ENCODE measurements around the gene RPS19BP1.

Gene RPS19BP1

DNA sequence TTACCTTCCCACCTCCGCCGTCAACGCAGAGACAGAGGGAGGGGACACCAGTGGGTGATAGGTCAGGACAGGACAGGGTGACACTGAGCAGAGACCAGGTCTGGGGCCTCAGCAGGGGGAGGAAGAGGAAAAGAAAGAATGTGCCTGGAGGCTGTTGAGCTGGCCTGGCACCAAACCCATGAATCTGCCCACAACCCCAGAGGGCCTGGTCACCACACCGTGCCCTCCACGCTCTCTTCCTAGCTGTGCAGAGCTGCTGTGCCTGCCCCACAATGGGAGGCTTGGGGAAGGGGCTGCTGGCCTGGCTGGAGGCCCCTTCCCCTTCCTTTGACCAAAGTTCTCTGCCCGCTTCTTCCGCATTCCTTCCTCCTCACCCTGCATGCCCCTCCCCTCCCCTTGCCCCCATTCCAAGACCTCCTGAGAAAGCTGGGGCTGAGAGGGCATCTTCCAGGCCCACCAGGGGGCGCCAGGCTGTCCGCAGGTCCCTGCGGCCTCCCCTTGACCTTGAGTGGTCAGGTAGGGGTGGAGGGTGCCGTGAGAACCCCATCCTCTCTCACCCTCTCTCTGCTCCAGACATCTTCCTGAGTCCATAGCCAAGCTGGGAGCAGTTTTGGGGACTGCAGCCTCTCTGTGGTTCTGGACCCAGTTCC is 27.0 kb upstream of the RPS19BP1 start:
- DNase-seq = peak in 2 of 4 experiments; percentile 27 to 49

DNA sequence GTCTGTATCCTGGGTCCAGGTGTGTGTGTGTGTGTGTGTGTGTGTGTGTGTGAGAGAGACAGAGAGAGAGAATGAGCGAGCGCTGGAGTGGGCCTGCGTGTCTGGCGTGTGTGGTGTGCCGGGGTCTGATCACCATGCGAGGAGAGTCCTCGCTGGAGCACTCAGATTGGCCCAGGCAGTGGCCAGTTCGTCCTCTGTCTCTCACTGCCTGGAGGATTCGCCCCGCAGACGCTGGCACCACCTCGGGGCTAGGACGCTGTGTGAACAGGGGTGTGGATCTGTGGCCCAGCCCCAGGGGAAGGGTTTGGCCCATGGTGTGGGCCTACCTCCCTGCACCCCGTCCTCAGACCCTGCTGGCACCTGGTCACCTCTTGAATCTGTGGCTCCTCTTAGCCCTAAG is 26.4 kb upstream of the RPS19BP1 start:
- DNase-seq = no peak

DNA sequence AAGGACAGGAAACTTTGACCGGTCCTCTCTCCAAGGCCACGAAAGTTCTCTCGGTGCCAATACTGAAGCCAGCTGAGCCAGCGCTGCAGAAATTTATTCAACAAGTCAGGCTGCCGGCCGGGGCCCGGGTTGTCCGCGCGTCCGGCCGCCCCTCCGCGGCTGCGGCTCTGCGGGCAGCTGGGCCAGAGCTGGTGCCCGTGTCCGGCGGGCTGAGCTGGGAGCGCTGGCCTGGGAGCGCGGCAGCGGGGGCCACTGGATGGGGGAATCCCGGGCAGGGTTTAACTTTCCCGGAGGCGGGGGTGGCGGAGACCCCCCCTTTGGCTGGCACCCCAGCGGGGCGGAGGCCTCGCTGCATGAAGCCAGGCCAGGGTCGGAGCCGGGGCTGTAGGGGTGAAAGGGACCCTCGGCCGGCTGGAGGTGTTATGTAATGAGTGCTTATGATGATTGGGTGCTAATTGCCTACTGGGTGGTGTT is 25.7 kb upstream of the RPS19BP1 start:
- DNase-seq = no peak

DNA sequence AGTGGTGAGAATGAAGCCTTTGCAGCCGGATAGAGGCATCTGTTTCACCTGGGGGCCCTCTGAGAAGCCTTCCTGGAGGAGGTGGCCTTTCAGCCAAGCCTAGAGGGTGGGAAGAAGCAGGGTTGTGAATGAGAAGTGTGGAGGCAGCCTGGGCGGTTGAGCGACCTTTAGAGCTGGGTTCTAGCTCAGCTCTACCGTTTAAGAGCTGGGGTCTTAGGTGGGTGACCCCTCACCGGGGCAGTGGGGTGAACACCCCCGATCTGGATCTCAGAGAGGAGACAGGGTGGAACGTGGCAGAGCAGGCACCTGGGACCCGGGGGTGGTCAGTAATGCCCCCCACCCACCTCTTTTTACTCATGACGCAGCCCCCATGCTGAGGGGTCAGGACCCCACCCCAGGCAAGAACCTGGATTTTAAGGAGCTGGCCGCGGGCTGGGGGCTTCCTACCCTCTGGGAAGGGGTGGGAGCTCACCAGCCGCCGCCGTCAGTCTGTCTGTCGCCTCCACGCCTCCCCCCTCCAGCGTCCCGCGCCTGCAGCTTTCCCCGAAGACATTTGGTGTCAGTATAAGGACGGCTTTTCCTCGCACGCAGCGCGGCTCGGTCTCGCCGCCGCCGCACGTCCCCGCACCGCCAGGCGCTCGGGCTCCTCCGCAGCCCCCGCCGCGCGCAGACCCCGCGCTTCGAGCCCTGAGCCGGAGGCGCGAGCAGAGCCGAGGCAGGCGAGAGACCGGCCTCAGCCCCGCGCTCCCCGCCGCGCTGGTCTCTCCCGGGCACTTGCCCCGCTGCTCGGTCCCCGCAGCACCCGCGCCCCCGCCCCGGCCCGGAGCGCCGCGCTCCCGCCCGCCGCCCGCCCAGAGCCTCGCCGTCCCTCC is 24.7 kb upstream of the RPS19BP1 start:
- no peak for DNase-seq

DNA sequence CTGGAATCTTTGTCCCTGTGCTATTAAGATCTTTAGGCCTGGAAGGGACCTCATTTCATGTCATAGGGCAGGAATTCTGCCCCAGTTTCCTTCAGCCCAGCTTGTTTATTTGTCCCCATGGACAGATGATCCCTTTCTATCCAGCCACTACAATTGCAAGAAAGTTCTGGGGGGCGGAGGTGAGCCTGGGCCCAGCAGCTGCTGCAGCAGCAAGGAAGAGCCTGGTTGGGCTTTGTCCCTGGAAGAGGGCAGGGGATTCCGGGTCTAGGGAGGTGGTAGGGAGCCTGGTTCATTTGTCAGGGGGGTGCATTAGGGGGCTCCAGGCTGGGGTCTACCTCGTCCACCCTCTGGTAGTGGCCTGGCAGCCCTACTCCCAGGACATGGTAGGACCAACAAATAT is 21.6 kb upstream of the RPS19BP1 start:
- DNase-seq = no peak

DNA sequence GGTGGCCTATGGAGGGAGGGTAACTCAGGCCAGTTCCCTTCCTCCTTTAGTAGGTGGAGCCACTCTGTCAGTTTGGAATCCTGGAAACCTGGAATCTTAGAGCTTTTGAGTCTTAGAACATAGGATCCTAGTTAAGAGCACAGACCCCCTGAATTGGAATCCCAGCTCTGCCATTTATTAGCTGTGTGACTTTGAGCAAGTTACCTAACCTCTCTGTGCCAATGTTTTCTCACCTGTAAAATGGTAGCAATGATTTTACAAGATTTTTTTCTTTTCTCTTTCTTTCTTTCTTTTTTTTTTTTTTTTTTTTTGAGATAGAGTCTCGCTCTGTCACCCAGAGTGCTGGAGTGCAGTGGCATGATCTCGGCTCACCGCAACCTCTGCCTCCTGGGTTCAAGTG is 20.9 kb upstream of the RPS19BP1 start:
- DNase-seq = no peak

DNA sequence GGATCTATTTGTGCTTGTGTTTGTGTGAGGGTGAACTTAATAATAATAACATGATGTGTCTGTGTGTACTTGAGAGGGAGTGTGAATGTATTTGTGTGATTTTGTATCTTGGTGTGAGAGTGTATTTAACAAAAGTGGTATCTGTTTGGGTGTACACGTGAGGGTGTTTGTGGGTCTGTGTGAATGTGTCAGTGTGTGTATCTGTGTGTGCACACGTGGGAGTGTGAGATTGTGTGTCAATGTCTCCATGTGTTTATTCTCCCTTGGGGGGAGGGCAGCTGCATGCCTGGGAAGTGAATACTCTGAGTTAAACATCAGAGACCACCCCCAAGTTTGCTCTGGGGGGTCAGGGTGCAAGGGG is 15.0 kb upstream of the RPS19BP1 start:
- no peak for DNase-seq

DNA sequence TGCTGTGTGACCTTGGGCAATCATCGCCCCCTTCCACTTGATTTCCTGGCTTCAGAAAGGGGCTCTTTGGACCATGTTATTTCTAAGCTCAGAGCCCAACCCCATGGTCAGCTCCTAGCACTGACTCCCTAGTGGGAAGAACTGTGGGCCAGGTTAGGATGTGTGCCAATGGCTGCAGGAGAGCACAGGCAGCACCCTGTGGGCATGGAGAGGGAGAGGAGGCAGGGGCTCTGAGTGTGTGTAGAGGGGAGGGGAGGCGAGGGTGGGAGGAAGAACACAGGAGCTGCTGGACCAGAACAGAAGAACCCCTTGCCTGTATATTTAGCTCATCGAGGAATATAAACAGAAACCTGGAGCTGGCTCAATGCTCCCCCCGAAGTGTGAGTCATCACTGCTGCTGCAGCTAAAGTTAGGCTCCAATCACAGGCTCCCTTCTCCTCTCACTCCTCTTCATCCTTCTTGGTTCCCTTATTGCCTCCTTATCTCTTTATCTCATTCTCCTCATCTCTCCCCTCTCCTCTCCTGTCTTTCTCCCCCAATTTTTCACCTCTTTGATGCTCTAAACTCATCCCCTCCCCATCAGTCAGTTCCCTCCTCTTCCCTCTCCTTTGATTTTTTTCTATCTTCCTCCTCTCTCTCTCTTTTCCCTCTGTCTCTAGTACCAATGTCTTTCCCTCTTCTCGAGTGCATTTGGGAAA is 14.5 kb upstream of the RPS19BP1 start:
- DNase-seq = no peak

DNA sequence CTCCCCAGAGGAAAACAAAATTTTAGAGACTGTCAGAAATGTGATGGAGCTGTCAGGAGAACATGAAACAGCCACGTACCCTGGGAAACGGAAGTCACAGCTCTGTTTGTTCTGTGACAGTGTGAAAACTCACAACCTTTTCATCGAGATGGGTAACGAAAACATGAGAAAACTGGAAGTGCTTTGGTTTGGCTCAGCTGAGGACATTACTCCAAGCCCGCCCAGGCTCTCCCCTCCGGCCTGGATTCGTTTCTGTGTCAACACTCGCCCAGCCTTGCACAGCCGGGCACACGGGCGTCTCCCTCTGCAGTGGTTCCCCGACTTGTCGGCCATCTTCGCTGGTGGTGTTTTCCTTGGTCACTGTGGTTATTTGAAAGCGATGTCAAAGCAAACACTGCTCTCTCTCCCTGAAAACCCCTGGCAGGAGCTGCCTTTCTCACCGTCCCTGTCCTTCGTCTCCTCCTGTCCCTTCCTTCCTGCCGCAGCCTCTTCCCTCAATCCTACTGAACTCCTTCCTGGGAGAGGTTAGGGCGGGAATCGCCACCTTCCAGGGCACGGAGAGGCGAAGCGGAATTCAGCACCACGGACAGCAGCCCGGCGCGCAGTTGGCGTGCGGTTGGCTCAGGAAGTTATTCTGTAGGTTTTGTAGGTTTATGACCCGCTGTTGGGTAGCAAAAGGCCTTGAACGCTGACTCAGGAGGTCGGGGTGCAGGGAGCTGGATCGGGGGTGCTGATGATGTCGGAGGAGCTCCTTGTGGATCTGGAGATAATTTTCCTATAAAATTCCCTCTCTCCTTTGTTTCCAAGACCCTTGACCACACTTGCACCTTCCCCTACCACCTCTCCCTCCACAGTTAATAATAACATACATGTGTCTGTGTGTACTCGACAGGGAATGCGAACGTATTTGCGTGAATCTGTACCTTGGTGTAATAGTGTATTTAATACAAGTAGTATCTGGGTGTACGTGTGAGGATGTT is 13.1 kb upstream of the RPS19BP1 start:
- DNase-seq = peak; percentile 36 to 82 (median 66)

DNA sequence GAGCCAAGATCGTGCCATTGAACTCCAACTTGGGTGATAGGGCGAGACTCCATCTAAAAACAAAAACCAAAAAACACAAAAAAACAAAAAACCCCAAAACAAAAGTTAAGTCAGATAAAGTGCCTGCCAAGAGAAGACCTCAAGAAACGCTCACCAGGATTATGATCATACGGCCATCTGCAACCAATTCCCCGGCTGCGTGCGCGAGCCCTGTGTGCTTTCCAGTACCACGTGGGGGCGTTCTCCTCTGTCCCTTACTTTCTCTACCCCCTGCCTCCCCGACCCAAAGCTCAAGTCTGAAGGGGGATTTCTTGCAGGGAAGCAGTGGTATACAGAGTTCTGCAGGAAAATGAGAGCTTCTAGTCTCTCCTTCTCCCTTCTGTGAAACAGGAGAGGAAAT is 10.5 kb upstream of the RPS19BP1 start:
- peak in 1 of 4 experiments; percentile 46 for DNase-seq

DNA sequence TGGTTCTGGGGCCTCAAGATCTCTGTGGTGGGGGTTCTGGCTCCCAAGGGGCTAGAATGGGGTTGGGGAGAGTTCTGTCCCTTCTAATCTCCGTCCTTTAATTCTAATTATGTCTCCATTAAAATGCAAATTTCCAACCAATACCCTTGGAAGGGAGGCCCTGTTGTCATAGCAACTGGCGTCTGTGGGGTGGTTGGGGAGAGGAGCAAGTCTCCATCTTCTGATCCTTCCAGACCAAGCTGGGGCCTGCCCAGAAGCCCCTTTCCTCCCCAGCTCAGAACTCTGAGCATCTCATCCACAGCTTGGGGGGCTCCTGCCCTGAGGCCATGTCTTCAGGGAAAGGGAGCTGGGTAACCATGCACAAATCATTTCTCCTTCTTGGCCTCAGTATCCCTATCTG is 5.4 kb upstream of the RPS19BP1 start:
- no peak for DNase-seq

DNA sequence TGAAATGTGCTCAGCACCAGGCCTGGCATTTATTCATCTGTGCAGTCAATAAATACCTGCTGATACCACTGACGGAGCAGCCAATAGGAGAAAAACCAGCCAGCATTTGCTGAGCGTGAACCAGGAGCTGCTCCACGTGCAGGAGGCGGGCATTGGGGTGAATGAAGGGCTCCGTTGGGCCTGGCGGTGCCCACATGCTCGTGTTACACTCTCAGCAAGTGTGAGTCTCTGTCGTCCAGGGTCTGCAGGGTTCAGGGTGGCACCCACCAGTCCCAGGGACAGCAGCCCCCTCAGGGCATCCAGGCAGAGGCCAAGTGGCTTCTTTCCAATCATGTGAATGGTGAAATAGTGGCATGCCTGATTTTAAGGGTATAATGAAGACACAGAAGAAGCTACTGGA is 4.2 kb upstream of the RPS19BP1 start:
- no peak for DNase-seq

DNA sequence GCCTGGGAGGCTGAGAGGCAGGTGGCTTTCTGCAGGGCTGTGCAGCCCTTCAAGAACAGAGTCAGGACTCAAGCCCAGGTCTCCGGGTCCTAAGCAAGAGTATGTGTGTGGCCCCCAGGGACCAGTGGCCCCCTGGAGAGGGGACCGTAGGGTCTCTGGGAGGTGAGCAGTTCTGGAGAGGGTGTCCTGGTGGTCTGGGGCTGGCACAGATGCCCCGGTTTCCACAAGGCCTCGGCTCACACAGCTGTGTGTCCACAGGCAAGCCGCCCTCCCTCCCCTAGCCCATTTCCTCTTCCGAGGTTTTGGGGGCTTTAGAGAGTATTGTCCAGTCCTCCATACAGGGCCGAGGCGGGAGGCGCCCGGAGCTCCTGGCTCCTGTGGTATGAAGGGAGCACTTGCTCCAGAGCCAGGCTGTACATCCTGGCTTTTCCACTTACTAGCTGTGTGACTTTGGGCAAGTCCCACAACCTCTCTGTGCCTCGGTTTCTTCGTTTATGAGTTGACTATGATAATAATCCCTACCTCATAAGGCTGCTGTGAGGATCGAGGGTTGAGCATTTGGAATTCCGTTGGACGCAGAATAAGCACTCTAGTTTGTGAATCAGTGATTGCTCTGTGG is 3.4 kb upstream of the RPS19BP1 start:
- DNase-seq = no peak

DNA sequence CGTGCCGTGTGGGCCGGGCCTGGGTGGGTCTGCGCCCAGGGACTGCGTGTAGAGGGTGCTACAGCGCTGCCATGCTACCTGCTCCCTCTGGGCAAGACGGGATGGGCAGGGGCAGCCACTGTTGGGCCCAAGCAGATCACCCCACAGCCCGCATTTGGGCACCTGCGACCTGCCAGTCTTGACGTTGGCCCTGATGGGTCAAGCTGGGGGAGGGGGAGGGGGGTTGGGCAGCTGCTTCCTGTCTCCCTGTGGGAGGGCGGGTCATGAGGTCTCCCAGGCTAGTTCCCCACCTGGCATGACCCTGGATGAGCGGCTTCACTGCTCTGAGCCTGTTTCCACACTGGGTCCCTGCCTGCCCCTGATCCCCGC is 2.8 kb upstream of the RPS19BP1 start:
- DNase-seq = no peak

DNA sequence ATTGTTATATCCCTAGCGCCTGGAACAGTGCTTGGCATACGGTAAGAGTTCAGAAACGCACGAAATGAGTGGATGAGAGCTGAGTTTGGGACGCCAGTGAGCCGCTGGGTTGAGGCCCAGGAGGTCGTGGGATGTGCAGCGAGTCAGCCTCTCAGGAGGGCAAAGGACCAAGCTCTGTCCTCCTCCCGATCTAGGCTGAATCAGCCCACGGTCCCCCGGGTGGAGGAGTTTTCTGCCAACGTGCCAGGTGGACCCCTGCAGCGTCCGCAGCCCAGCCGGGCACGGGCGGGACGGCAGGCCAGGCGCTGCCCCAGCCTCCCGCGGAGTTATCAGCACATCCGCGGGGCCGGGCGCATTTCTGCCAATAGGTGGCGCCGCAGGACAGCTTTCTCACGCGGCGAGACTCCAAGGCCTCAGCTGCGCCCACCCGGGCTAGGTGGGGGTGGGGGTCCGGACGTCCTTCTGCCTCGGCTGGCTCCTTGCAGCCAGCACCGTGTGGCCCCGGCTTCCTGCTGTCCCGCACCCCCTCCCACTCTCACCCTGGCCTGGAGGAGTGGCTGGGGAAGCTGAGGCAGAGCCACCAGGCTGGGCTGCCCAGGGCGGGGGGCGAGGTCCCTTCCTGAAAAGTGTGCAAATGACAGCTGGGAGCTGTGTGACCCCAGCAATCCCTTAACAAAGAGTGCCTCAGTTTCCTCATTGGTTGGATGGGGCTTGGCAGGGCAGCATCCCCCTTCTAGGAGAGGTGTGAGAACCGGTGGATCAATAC is 2.2 kb upstream of the RPS19BP1 start:
- peak; percentile 72 to 89 (median 84) for DNase-seq

DNA sequence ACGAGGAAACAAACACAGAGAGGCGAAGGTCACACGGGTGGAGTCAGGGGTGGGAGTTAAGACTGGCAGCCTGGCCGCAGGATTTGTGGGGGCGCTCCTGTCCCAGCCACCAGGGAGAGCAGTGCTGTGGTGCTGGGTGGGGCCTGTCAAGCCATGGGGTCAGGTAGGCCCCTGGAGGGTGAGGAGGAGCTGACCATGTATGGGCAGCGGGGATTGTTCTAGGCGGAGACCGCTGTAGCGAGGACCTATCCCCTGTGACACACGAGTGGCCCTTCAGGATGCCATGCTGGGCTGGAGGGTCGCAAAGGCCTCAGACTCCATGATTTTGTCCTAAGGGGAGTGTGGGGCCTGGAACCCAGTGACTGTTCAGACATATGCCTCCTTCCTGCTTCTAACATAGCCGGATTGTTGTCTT is 1.6 kb upstream of the RPS19BP1 start:
- no peak for DNase-seq

DNA sequence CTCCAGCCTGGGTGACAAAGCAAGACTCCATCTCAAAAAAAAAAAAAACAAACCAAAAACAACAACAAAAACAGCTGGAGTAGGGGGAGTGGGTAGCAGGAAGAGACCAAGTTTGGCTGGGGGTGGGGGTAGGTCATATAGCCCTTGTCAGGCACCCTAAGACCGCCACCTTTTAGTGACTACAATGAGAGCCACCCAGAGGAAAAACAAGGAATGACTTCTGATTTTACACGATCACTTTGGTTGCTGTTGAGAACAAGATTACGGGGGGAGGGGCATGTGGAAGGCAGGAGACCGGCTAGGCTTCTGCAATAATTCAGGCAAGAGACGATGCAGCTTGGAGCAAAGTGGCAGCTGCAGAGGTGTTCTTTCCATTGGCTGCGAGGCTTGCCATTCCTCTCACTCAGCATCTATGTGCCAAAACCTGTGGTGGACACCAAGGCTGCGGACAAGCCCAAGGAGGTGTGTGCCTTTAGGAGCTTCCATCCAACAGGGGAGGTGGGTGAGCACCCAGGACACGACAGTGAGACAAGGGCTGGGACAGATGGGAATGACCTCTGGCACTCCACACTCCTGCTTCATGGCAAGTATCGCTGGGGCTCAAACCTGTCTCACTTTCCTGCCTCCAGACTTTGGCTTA is 1.7 kb downstream of the RPS19BP1 start:
- DNase-seq = peak; percentile 49 to 73 (median 62)

DNA sequence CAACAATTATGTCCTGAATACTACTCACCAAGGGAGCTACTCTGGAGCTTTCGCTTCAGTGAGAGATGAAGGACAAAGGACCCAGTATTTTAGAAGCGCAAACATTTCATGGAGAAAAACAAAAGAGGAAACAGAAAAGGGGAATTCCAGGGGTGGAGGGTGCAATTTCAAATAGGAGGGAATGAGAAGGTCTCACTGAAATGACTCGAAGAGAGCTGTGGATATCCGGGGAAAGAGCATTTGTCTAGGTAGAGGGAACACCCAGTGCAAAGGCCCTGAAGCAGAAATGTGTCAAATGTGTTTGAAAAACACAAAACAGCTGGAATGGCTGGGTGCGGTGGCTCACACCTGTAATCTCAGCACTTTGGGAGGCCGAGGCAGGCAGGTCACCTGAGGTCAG is 2.4 kb downstream of the RPS19BP1 start:
- DNase-seq = peak; percentile 28 to 63 (median 53)

DNA sequence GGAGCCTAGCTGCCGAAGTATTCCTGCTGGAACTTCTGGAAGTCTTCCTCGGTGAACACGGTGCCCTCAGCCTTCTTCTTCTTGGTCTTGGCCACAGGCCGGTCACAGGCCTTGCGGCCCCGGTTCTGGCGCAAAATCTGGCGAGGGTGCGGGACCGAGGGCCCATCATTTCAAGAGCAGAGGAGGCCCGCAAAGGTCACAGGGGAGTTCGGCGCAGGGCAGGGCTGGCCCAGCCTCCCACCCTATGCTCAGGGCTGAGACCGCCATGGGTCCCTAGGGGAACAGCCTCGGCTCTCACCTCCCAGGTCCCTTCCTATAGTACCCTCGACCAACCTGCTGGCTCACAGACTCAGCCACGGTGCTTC is 3.1 kb downstream of the RPS19BP1 start:
- DNase-seq = no peak

DNA sequence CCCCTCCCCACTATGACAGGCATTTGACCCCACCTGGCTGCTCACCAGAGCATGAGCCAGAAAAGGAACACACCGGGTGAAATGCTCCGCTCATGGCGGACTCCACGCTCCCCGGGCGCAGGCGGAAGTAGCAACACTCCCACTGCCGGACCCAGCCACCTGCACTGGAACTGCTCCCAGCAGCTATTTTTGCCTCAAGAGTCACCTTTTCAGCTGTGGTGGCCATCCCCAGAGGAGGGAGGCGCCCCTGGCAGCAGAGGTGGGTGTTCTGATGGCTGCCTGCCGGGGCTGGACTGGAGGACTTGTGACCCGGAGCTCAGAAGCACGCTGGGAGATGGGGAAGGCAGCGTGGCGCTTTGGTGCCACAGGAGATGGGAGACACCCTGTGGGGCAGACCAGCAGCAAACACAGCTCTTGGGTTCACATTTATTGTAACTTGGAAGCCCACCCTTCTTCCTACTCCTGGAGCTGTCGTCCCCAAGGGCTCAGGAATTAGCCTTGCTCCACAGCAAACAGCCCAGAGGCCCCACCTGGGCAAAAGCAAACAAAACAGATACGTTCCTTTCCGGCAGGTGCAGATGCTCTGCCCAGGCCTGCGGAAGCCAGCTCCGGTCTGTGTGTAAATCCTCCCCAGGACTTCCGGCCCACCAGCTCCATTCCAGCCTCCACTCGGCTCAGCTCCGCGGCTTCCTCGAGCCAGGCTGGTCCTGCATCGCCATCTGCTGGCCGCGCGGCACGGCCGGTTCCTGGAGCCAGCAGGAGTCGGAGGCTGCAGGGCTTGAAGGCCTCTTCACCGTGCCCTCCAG is 3.7 kb downstream of the RPS19BP1 start:
- DNase-seq = peak; percentile 93 to 96 (median 95)
